HG03095 (cell line): Measurements from ENCODE around the gene CYP27A1.
"Not testable (repeated sequence)": the region's sequence is repeated elsewhere in the genome, so short reads cannot be mapped to it uniquely, and the experiment has no call there.

Experiments used
- ATAC-seq: cut with Tn5 transposase; IDR thresholded peaks from one replicate; pipeline ENCODE4 v1.9.1; 2021; ENCODE audit warnings: moderate library complexity; ENCODE audit not compliant: unreplicated experiment

The CYP27A1 gene

GRCh38 chr2:218830526-218831306 lies 48.8 kb downstream of the CYP27A1 start:
- no peak for ATAC-seq

GRCh38 chr2:218831378-218831990 lies 49.5 kb downstream of the CYP27A1 start, which contains the start of gene PRKAG3:
TSS of gene PRKAG3 (minus strand) at chr2:218831803.
- no peak for ATAC-seq

- no peak for ATAC-seq
These were observed 50.1 kb downstream of the CYP27A1 start for GRCh38 chr2:218832081-218832480.

GRCh38 chr2:218832520-218832919 lies 50.6 kb downstream of the CYP27A1 start:
- no peak for ATAC-seq

- no peak for ATAC-seq
These were observed 51.2 kb downstream of the CYP27A1 start for GRCh38 chr2:218833023-218833609.

- no peak for ATAC-seq
These were observed 52.7 kb downstream of the CYP27A1 start for GRCh38 chr2:218834685-218835084.

GRCh38 chr2:218837495-218837894 lies 55.5 kb downstream of the CYP27A1 start:
- ATAC-seq = no peak

- no peak for ATAC-seq
These were observed 57.5 kb downstream of the CYP27A1 start for GRCh38 chr2:218839430-218839829.

GRCh38 chr2:218839888-218840287 lies 57.9 kb downstream of the CYP27A1 start:
- no peak for ATAC-seq

GRCh38 chr2:218844334-218844733 lies 62.4 kb downstream of the CYP27A1 start:
- not testable (repeated sequence) for ATAC-seq

- not testable (repeated sequence) for ATAC-seq
These were observed 65.0 kb downstream of the CYP27A1 start for GRCh38 chr2:218846963-218847362.

GRCh38 chr2:218849721-218850120 lies 67.8 kb downstream of the CYP27A1 start:
- ATAC-seq = no peak

- ATAC-seq = no peak
These were observed 68.8 kb downstream of the CYP27A1 start for GRCh38 chr2:218850796-218851195.

GRCh38 chr2:218851286-218851685 lies 69.3 kb downstream of the CYP27A1 start:
- no peak for ATAC-seq

- ATAC-seq = no peak
These were observed 71.1 kb downstream of the CYP27A1 start for GRCh38 chr2:218852911-218853667.

GRCh38 chr2:218853766-218854165 lies 71.8 kb downstream of the CYP27A1 start:
- no peak for ATAC-seq

- no peak for ATAC-seq
These were observed 72.9 kb downstream of the CYP27A1 start for GRCh38 chr2:218854860-218855259.

GRCh38 chr2:218855305-218856166 lies 73.6 kb downstream of the CYP27A1 start:
- no peak for ATAC-seq

GRCh38 chr2:218856167-218856895 lies 74.4 kb downstream of the CYP27A1 start:
- ATAC-seq = no peak

GRCh38 chr2:218856896-218857243 lies 74.9 kb downstream of the CYP27A1 start:
- ATAC-seq = no peak
